ENCODE measurements around the gene MRPL36. TPM values are rescaled to one million over a fixed set of nuclear protein-coding genes. Genes with fewer than 3 reads are reported as not detected.

The MRPL36 gene
- total and polyA plus RNA-seq, 2 donors from 2014 or later: 29.6 to 96.7 TPM

GRCh38 chr5:1750469-1750868, 49.2 kb downstream of the MRPL36 start:
- DNase-seq: peak in 2 of 5 donors; percentile 6 to 53
- Histone ChIP-seq H3K4me1 (ENCODE audit: control insufficient read depth in 2 of 3, insufficient read depth in 2 of 3, low read depth in 1 of 3, low read length in 3 of 3) (no peaks in the 10 kb centered on the region), H3K36me3 (ENCODE audit: control insufficient read depth in 2 of 3, insufficient read depth in 3 of 3, low read length in 3 of 3) (no peaks in the 10 kb centered on the region), H3K27ac (ENCODE audit: low read depth in 2 of 2, low read length in 2 of 2) (no peak overlapping the region), H3K27me3 (ENCODE audit: control insufficient read depth, insufficient read depth, low read length) (no peaks in the 10 kb centered on the region), H3K9ac (ENCODE audit: low read length in 3 of 3) (no peak overlapping the region), H3K9me3 (ENCODE audit: control insufficient read depth in 2 of 3, insufficient read depth in 1 of 3, low read length in 3 of 3) (no peaks in the 10 kb centered on the region), H3K4me3 (ENCODE audit: low read length in 3 of 3) (no peak overlapping the region)
- TF ChIP-seq CTCF (IDR thresholded peaks at IDR 0.05; ENCODE audit: borderline replicate concordance, extremely low read depth, insufficient read depth): no peak
- no peak for FAIRE-seq
- intact Hi-C loops (cut with DNase I): no loop called here

GRCh38 chr5:1749346-1750124, 50.1 kb downstream of the MRPL36 start:
- Histone ChIP-seq H3K4me3 (ENCODE audit: low read length in 3 of 3) (no peak overlapping the region), H3K4me1 (ENCODE audit: control insufficient read depth in 2 of 3, insufficient read depth in 2 of 3, low read depth in 1 of 3, low read length in 3 of 3) (no peaks in the 10 kb centered on the region), H3K27ac (ENCODE audit: low read depth in 2 of 2, low read length in 2 of 2) (no peak overlapping the region), H3K9ac (ENCODE audit: low read length in 3 of 3) (no peak overlapping the region), H3K36me3 (ENCODE audit: control insufficient read depth in 2 of 3, insufficient read depth in 3 of 3, low read length in 3 of 3) (no peaks in the 10 kb centered on the region), H3K27me3 (ENCODE audit: control insufficient read depth, insufficient read depth, low read length) (no peaks in the 10 kb centered on the region), H3K9me3 (ENCODE audit: control insufficient read depth in 2 of 3, insufficient read depth in 1 of 3, low read length in 3 of 3) (no peaks in the 10 kb centered on the region)
- DNase-seq (peak in 1 of 5 donors; percentile 54), FAIRE-seq (no peak)
- TF ChIP-seq CTCF (IDR thresholded peaks at IDR 0.05; ENCODE audit: borderline replicate concordance, extremely low read depth, insufficient read depth): no peak
- intact Hi-C loops (cut with DNase I): no loop called here

- FAIRE-seq (no peak), DNase-seq (peak in 1 of 5 donors; percentile 31)
- no peak for TF ChIP-seq CTCF (IDR thresholded peaks at IDR 0.05; ENCODE audit: borderline replicate concordance, extremely low read depth, insufficient read depth)
- intact Hi-C loops (cut with DNase I): no loop called here
- Histone ChIP-seq H3K9ac (ENCODE audit: low read length in 3 of 3) (no peak overlapping the region), H3K4me3 (ENCODE audit: low read length in 3 of 3) (no peak overlapping the region), H3K27me3 (ENCODE audit: control insufficient read depth, insufficient read depth, low read length) (no peaks in the 10 kb centered on the region), H3K9me3 (ENCODE audit: control insufficient read depth in 2 of 3, insufficient read depth in 1 of 3, low read length in 3 of 3) (no peaks in the 10 kb centered on the region), H3K36me3 (ENCODE audit: control insufficient read depth in 2 of 3, insufficient read depth in 3 of 3, low read length in 3 of 3) (no peaks in the 10 kb centered on the region), H3K4me1 (ENCODE audit: control insufficient read depth in 2 of 3, insufficient read depth in 2 of 3, low read depth in 1 of 3, low read length in 3 of 3) (no peaks in the 10 kb centered on the region), H3K27ac (ENCODE audit: low read depth in 2 of 2, low read length in 2 of 2) (no peak overlapping the region)
Measured at GRCh38 chr5:1748845-1749244, 50.8 kb downstream of the MRPL36 start.

Other genes with a start within 250 kb of the MRPL36 start
- gene NDUFS6, start 1.6 kb upstream of the MRPL36 start, total RNA-seq: 31.1 TPM
- 164 TPM for gene NDUFS6, start 1.6 kb upstream of the MRPL36 start, polyA plus RNA-seq (ENCODE audit: insufficient read depth, low read depth, low replicate concordance)
- gene IRX4, start 83.1 kb upstream of the MRPL36 start, total RNA-seq: not detected
- gene IRX4, start 83.1 kb upstream of the MRPL36 start, polyA plus RNA-seq (ENCODE audit: insufficient read depth, low read depth, low replicate concordance): not detected